ENCODE results near the gene KRT74. TPM values are rescaled to one million over a fixed set of nuclear protein-coding genes. Genes with fewer than 3 reads are reported as not detected.

The KRT74 gene
- total and polyA plus RNA-seq, 10 of the 15 experiments (the other 5 are each of a cell fraction or from before 2014, with no cell fraction given) = not detected

DNA sequence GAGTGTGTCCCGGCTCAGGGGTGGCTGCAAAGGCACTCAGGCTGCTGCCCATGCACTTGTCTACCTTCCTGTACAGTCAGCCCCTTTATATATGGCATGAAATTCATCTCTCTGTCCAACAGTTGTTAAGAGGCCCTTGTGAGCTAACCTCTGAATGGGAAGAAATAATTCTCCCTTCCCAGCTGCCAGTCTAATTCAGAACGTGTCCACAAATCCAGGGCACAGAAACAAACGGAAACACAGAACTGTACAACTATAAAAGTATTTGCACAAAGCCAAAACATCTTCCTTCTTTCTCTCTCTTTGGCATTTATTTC is 54.3 kb downstream of the KRT74 start:
- no peaks in the 10 kb centered on the region for H3K9me3 ChIP-seq (replicated peaks; ENCODE audit: control insufficient read depth, insufficient read depth, low read length)
- CTCF ChIA-PET = no interaction called here
- no TSS peak for BruUV-seq (replicated peaks)
- POLR2A ChIA-PET = no interaction called here
- H3K9ac ChIP-seq (ENCODE audit: control insufficient read depth, insufficient read depth, low read length) = no peak overlapping the region
- H4K20me1 ChIP-seq (ENCODE audit: control insufficient read depth, insufficient read depth) = no peaks in the 10 kb centered on the region
- H2AFZ ChIP-seq (ENCODE audit: control insufficient read depth, low read depth, low read length) = no peak overlapping the region
- ATAC-seq (no peak), DNase-seq (ENCODE audit: low read depth, low spot score) (no peak), FAIRE-seq (no peak)
- RAD21 ChIA-PET (ENCODE audit: unreplicated experiment) = no interaction called here
- H3K27me3 ChIP-seq (replicated peaks in 1 of 2; ENCODE audit: control insufficient read depth in 2 of 2, insufficient read depth in 2 of 2, low read length in 1 of 2) = peaks cover 0 to 7% of the 10 kb centered on the region in 2 experiments; a peak in 3 of 4 replicates
- intact Hi-C loops (cut with micrococcal nuclease; ENCODE audit: unreplicated experiment) (no loop called here), in situ Hi-C loops (cut with MboI) (no loop called here)
- H3K4me2 ChIP-seq (ENCODE audit: control insufficient read depth, insufficient read depth) = no peak overlapping the region
- no peaks in the 10 kb centered on the region for H3K4me1 ChIP-seq (ENCODE audit: control insufficient read depth, insufficient read depth, low read length)
- H3K27ac ChIP-seq (ENCODE audit: control insufficient read depth, insufficient read depth) = no peak overlapping the region
- SMC1A ChIA-PET (ENCODE audit: uncharacterized antibody, unreplicated experiment) = no interaction called here
- H3K4me3 ChIP-seq = no peak overlapping the region
- 0% methylated on average over 3 of the region's 3 CpGs for WGBS (ENCODE audit: insufficient coverage, insufficient replicate concordance, low lambda C conversion rate, missing lambda C conversion rate)
- no peaks in the 10 kb centered on the region for H3K36me3 ChIP-seq (ENCODE audit: control insufficient read depth in 2 of 2, insufficient read depth in 2 of 2, low read length in 1 of 2)
- no peaks in the 10 kb centered on the region for H3K79me2 ChIP-seq (ENCODE audit: control insufficient read depth, insufficient read depth, low read length)
- no peak for TF ChIP-seq CHD4 (IDR thresholded peaks at IDR 0.05)
- TF ChIP-seq IRF4 (IDR thresholded peaks at IDR 0.05; ENCODE audit: low read depth, low read length) = no peak
- TF ChIP-seq RAD21 (IDR thresholded peaks at IDR 0.05; ENCODE audit: insufficient read depth, low read depth, low read length) = no peak

DNA sequence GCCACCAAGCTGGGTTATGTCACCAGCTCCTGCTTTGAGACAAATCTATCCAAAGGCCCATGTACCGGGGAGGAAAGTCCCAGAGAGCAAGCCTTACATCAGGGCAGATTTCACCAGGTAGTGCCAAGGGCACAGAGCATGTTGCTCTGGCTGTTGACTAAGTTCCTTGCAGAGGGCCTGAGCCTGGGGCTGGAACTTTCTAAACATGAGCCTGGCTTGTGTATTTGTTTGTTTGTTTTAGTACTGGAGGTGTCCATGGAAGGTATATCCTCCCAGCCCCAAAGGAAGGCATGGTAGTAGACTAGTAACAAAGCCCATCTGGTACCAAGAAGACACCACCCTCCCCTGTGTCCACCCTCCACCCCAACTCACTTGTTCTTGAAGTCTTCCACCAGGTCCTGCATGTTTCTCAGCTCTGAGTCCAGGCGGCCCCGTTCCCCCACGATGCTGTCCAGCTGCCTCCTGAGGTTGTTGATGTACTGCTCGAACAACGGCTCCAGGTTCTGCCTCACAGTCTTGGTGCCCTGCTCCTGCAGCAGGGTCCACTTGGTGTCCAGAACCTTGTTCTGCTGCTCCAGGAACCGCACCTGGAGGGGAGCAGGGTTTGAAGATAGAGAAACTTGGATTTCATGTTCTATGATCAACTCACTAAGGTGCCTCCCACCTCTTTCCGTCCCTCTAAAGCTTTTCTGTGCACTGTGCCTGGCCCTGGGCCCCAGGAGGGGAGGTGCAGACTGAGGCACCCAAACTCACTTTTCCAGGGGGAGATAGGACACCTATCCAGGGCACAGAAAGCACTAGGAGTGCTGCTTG is 54.9 kb downstream of the KRT74 start:
- Histone ChIP-seq H3K27ac (ENCODE audit: control insufficient read depth, insufficient read depth) (no peak overlapping the region), H2AFZ (ENCODE audit: control insufficient read depth, low read depth, low read length) (no peak overlapping the region), H3K27me3 (replicated peaks in 1 of 2; ENCODE audit: control insufficient read depth in 2 of 2, insufficient read depth in 2 of 2, low read length in 1 of 2) (peaks cover 0 to 4% of the 10 kb centered on the region in 2 experiments; a peak in 3 of 4 replicates), H3K4me2 (ENCODE audit: control insufficient read depth, insufficient read depth) (no peak overlapping the region), H3K4me1 (ENCODE audit: control insufficient read depth, insufficient read depth, low read length) (no peaks in the 10 kb centered on the region), H3K9ac (ENCODE audit: control insufficient read depth, insufficient read depth, low read length) (no peak overlapping the region), H3K9me3 (replicated peaks; ENCODE audit: control insufficient read depth, insufficient read depth, low read length) (no peaks in the 10 kb centered on the region), H3K36me3 (ENCODE audit: control insufficient read depth in 2 of 2, insufficient read depth in 2 of 2, low read length in 1 of 2) (no peaks in the 10 kb centered on the region), H3K4me3 (no peak overlapping the region), H4K20me1 (ENCODE audit: control insufficient read depth, insufficient read depth) (no peaks in the 10 kb centered on the region), H3K79me2 (ENCODE audit: control insufficient read depth, insufficient read depth, low read length) (no peaks in the 10 kb centered on the region)
- DNase-seq (ENCODE audit: low read depth, low spot score) (no peak), FAIRE-seq (no peak), ATAC-seq (no peak)
- in situ Hi-C loops (cut with MboI) = no loop called here
- TF ChIP-seq CHD1 (IDR thresholded peaks at IDR 0.05; ENCODE audit: low read depth, low read length) = no peak
- no peak for TF ChIP-seq FOXM1 (IDR thresholded peaks at IDR 0.05; ENCODE audit: low read depth, low read length)
- no peak for TF ChIP-seq JUNB (IDR thresholded peaks at IDR 0.05)
- TF ChIP-seq ZNF217 (IDR thresholded peaks at IDR 0.05) = no peak
- no peak for TF ChIP-seq GABPA (IDR thresholded peaks at IDR 0.05; ENCODE audit: low read depth)
- no peak for TF ChIP-seq NRF1 (conservative IDR thresholded peaks at IDR 0.05; ENCODE audit: low read depth, low read length)
- no peak for TF ChIP-seq KLF5 (IDR thresholded peaks at IDR 0.05; ENCODE audit: partially characterized antibody)
- no peak for TF ChIP-seq SMAD5 (IDR thresholded peaks at IDR 0.05; ENCODE audit: low read depth)
- TF ChIP-seq STAT3 (IDR thresholded peaks at IDR 0.05; ENCODE audit: low read depth, low read length) = no peak
- SMC1A ChIA-PET (ENCODE audit: uncharacterized antibody, unreplicated experiment) = interaction anchor here (0.7 kb wide), 1 partner anchor 203 kb away, joined by 4 read pairs; no protein-coding TSS in a partner anchor
- POLR2A ChIA-PET = interaction anchor here (0.5 kb wide), 1 partner anchor 775 kb away, joined by 3 read pairs; no protein-coding TSS in a partner anchor
- intact Hi-C loops (cut with micrococcal nuclease; ENCODE audit: unreplicated experiment) = no loop called here
- WGBS (ENCODE audit: insufficient coverage, insufficient replicate concordance, low lambda C conversion rate, missing lambda C conversion rate) = 40% methylated on average over 8 of the region's 8 CpGs
- RAD21 ChIA-PET (ENCODE audit: unreplicated experiment) = no interaction called here
- CTCF ChIA-PET = no interaction called here
- BruUV-seq (replicated peaks) = no TSS peak
